NCI-H2107 (cell line): Measurements from ENCODE around the gene CMPK2.
"Not testable (repeated sequence)": the region's sequence is repeated elsewhere in the genome, so short reads cannot be mapped to it uniquely, and the experiment has no call there.

Experiments used
- DNase-seq: peaks from one replicate; lab custom pipeline; 2025; lab: John Stamatoyannopoulos, UW

Gene CMPK2

GRCh38 chr2:6880200-6880733, 14.6 kb upstream of the CMPK2 start:
- DNase-seq = no peak

- no peak for DNase-seq
Observed at GRCh38 chr2:6879011-6879410, 13.3 kb upstream of the CMPK2 start.

- no peak for DNase-seq
Observed at GRCh38 chr2:6878549-6878948, 12.8 kb upstream of the CMPK2 start.

- peak; percentile 64 for DNase-seq
Observed at GRCh38 chr2:6877402-6878304, 11.9 kb upstream of the CMPK2 start, which contains the start of gene RSAD2. TSS of gene RSAD2 (plus strand) at chr2:6877777. CDS start at chr2:6877801, 24 bp downstream.

- DNase-seq = no peak
Observed at GRCh38 chr2:6876309-6876708, 10.6 kb upstream of the CMPK2 start.

GRCh38 chr2:6874032-6874431, 8.3 kb upstream of the CMPK2 start:
- DNase-seq = no peak

GRCh38 chr2:6872394-6872793, 6.7 kb upstream of the CMPK2 start:
- no peak for DNase-seq

- DNase-seq = no peak
Observed at GRCh38 chr2:6866982-6867381, 1.3 kb upstream of the CMPK2 start.

GRCh38 chr2:6866275-6866671, 566 bp upstream of the CMPK2 start:
- no peak for DNase-seq

GRCh38 chr2:6864923-6865345, 773 bp downstream of the CMPK2 start:
- no peak for DNase-seq

GRCh38 chr2:6864231-6864754, 1.4 kb downstream of the CMPK2 start:
- DNase-seq = no peak

GRCh38 chr2:6863792-6864191, 1.9 kb downstream of the CMPK2 start:
- DNase-seq = no peak

- DNase-seq = no peak
Observed at GRCh38 chr2:6860296-6860695, 5.4 kb downstream of the CMPK2 start.

GRCh38 chr2:6858466-6859027, 7.2 kb downstream of the CMPK2 start:
- DNase-seq = not testable (repeated sequence)

GRCh38 chr2:6856548-6856920, 9.2 kb downstream of the CMPK2 start:
- no peak for DNase-seq

GRCh38 chr2:6855860-6856547, 9.7 kb downstream of the CMPK2 start:
- DNase-seq = no peak

- DNase-seq = no peak
Observed at GRCh38 chr2:6854416-6854815, 11.3 kb downstream of the CMPK2 start.

- no peak for DNase-seq
Observed at GRCh38 chr2:6852195-6852594, 13.5 kb downstream of the CMPK2 start.

GRCh38 chr2:6846967-6847681, 18.6 kb downstream of the CMPK2 start:
- DNase-seq = no peak

GRCh38 chr2:6846540-6846939, 19.2 kb downstream of the CMPK2 start:
- DNase-seq = no peak

GRCh38 chr2:6845903-6846302, 19.8 kb downstream of the CMPK2 start:
- no peak for DNase-seq

- DNase-seq = no peak
Observed at GRCh38 chr2:6845312-6845711, 20.4 kb downstream of the CMPK2 start.
